ENCODE results near the gene HTRA1. TPM values are rescaled to one million over a fixed set of nuclear protein-coding genes. Genes with fewer than 3 reads are reported as not detected.

The HTRA1 gene
- total RNA-seq, 1 donor from 2014 or later, result not detected

DNA sequence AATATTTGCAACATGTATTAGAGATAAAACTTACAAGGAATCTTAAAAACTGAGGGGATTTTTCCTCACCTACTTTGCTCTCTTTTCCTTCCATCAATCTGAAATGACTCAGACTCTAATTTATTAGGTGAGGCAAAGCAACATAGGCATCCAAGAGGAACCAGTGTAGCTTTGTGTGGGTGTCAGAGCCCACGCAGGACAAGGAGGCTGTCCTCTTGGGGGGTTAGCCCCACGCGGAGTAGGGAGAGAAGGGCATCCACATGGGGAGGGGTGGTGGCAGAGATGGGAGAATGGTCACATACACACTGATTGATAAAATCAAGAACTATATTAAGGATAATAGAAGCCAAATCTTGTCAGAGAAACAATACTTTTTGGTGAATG lies 40.7 kb upstream of the HTRA1 start:
- H3K36me3 Mint-ChIP-seq (ENCODE audit: low read depth), result peaks cover 51% of the 10 kb centered on the region
- peaks cover 73% of the 10 kb centered on the region for H3K4me1 Mint-ChIP-seq
- TF ChIP-seq, protein P1, sequence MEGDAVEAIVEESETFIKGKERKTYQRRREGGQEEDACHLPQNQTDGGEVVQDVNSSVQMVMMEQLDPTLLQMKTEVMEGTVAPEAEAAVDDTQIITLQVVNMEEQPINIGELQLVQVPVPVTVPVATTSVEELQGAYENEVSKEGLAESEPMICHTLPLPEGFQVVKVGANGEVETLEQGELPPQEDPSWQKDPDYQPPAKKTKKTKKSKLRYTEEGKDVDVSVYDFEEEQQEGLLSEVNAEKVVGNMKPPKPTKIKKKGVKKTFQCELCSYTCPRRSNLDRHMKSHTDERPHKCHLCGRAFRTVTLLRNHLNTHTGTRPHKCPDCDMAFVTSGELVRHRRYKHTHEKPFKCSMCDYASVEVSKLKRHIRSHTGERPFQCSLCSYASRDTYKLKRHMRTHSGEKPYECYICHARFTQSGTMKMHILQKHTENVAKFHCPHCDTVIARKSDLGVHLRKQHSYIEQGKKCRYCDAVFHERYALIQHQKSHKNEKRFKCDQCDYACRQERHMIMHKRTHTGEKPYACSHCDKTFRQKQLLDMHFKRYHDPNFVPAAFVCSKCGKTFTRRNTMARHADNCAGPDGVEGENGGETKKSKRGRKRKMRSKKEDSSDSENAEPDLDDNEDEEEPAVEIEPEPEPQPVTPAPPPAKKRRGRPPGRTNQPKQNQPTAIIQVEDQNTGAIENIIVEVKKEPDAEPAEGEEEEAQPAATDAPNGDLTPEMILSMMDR (IDR thresholded peaks at IDR 0.05), result no peak
- ChIA-PET CTCF (no interaction called here), POLR2A (no interaction called here)
- intact Hi-C loops (cut with micrococcal nuclease), result no loop called here
- peak overlapping the region; percentile 72 for H3K27ac Mint-ChIP-seq
- no peak overlapping the region for H3K4me3 Mint-ChIP-seq
- H3K27me3 Mint-ChIP-seq, result no peaks in the 10 kb centered on the region
- peaks cover 2% of the 10 kb centered on the region for H3K9me3 Mint-ChIP-seq
- no peak for ATAC-seq (ENCODE audit: low read depth)
- DNase-seq, result no peak

GRCh38 chr10:122421054-122421625 lies 40.2 kb upstream of the HTRA1 start:
- Mint-ChIP-seq H3K9me3 (peaks cover 2% of the 10 kb centered on the region), H3K27ac (peak overlapping the region; percentile 72), H3K4me3 (peak overlapping the region; percentile 28), H3K27me3 (no peaks in the 10 kb centered on the region), H3K36me3 (ENCODE audit: low read depth) (peaks cover 48% of the 10 kb centered on the region), H3K4me1 (peaks cover 70% of the 10 kb centered on the region)
- ATAC-seq (ENCODE audit: low read depth), result no peak
- DNase-seq, result no peak
- TF ChIP-seq, protein P1 (IDR thresholded peaks at IDR 0.05), result no peak
- CTCF ChIA-PET, result no interaction called here
- intact Hi-C loops (cut with micrococcal nuclease), result no loop called here
- POLR2A ChIA-PET, result no interaction called here

- H3K4me1 Mint-ChIP-seq, result peaks cover 68% of the 10 kb centered on the region
- H3K27me3 Mint-ChIP-seq, result no peaks in the 10 kb centered on the region
- no peak overlapping the region for H3K4me3 Mint-ChIP-seq
- CTCF ChIA-PET, result no interaction called here
- H3K9me3 Mint-ChIP-seq, result peaks cover 2% of the 10 kb centered on the region
- no peak for ATAC-seq (ENCODE audit: low read depth)
- no peak for DNase-seq
- intact Hi-C loops (cut with micrococcal nuclease), result no loop called here
- TF ChIP-seq, protein P1 (IDR thresholded peaks at IDR 0.05), result no peak
- peak overlapping the region; percentile 69 for H3K27ac Mint-ChIP-seq
- POLR2A ChIA-PET, result no interaction called here
- peaks cover 46% of the 10 kb centered on the region for H3K36me3 Mint-ChIP-seq (ENCODE audit: low read depth)
Observed at GRCh38 chr10:122421742-122422141, 39.6 kb upstream of the HTRA1 start.

DNA sequence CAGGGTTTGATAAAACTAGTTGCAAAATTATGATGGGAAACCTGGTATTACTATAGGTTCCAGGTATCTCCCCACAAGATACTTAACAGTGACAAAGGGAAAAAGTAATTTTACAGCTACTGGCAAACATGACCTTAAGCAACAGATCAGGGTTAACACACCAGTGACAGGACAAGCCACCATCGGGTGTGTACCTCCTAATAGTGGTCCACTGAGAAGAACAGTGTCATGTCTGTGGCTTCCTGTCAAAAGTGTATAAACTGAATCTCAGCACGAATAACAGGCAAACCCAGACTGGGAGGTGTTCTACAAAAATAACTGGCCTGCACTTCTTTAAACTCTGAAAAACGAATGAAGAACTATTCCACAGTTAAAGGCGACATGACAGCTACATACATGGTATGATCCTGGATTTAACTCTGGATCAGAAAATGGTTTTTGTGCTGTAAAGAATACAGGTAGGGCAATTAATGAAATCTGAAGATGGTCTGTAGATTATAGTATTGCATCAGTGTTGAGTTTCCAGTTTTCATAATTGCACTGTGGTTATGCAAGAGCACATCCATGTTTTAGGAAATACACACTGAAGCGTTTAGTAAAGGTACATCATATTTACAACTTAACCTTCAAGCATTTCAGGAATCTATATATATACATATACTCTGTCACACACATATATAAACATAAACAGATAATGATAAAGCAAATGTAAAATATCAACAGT lies 38.9 kb upstream of the HTRA1 start:
- ChIA-PET POLR2A (no interaction called here), CTCF (no interaction called here)
- no peaks in the 10 kb centered on the region for H3K9me3 Mint-ChIP-seq
- no peaks in the 10 kb centered on the region for H3K27me3 Mint-ChIP-seq
- DNase-seq (no peak), ATAC-seq (ENCODE audit: low read depth) (peak; percentile 18)
- TF ChIP-seq, protein P1 (IDR thresholded peaks at IDR 0.05), result no peak
- intact Hi-C loops (cut with micrococcal nuclease), result no loop called here
- peak overlapping the region; percentile 76 for H3K27ac Mint-ChIP-seq
- H3K4me1 Mint-ChIP-seq, result peaks cover 68% of the 10 kb centered on the region
- peaks cover 51% of the 10 kb centered on the region for H3K36me3 Mint-ChIP-seq (ENCODE audit: low read depth)
- H3K4me3 Mint-ChIP-seq, result peak overlapping the region; percentile 12

DNA sequence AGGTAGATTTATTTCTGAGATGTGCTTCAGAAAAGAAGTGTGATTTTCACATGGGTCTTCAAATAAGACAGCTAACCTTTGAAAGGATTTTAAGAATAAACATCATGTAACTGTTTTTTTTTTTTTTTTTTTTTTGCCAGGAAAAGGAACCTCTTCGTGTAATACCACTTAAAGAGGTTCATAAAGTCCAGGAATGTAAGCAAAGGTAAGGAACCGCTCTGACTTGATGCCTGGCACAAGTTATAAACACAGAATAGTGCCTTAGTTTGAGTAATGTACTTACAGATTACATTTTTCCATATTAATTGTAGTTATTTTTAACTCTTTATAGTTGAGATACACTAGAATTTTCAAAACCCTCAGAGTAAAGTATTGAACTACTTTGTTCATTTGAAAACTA lies 37.3 kb upstream of the HTRA1 start:
- POLR2A ChIA-PET, result no interaction called here
- intact Hi-C loops (cut with micrococcal nuclease), result no loop called here
- Mint-ChIP-seq H3K27me3 (no peaks in the 10 kb centered on the region), H3K36me3 (ENCODE audit: low read depth) (peaks cover 50% of the 10 kb centered on the region), H3K4me1 (peaks cover 67% of the 10 kb centered on the region), H3K9me3 (no peaks in the 10 kb centered on the region), H3K4me3 (no peak overlapping the region), H3K27ac (no peak overlapping the region)
- ATAC-seq (ENCODE audit: low read depth) (no peak), DNase-seq (no peak)
- TF ChIP-seq, protein P1 (IDR thresholded peaks at IDR 0.05), result no peak
- CTCF ChIA-PET, result interaction anchor here (1.0 kb wide), 1 partner anchor 10 kb away, joined by 4 read pairs; no protein-coding TSS in a partner anchor

All from activated B cell treated with CpG ODN at 0.5 μM for 24 hours (primary cell).